Nephron progenitor cell (in vitro differentiated cells): ENCODE measurements around the gene ARHGAP12.

ENCODE experiments used
- DNase-seq: peaks from one replicate; pipeline ENCODE4 v3.0.0; 2021
- H3K27ac Mint-ChIP-seq: 2 replicates; pipeline ENCODE4 v1.8.0; 2021; ENCODE audit warnings: mild to moderate bottlenecking, moderate library complexity, mixed read lengths
- H3K27me3 Mint-ChIP-seq: 2 replicates; pipeline ENCODE4 v1.8.0; 2021; ENCODE audit warnings: mild to moderate bottlenecking, low read depth, mixed read lengths; ENCODE audit not compliant: poor library complexity
- H3K36me3 Mint-ChIP-seq: 2 replicates; pipeline ENCODE4 v1.8.0; 2021; ENCODE audit warnings: low read depth, mixed read lengths
- H3K4me1 Mint-ChIP-seq: 2 replicates; pipeline ENCODE4 v1.8.0; 2021; ENCODE audit warnings: mixed read lengths
- H3K4me3 Mint-ChIP-seq: 2 replicates; pipeline ENCODE4 v1.8.0; 2021; ENCODE audit warnings: mild to moderate bottlenecking, moderate library complexity, mixed read lengths
- H3K9me3 Mint-ChIP-seq: 2 replicates; pipeline ENCODE4 v1.8.0; 2021; ENCODE audit warnings: mild to moderate bottlenecking, moderate library complexity, mixed read lengths
- CTCF ChIP-seq: fragments of 200-600 bp; sonication (generic); IDR thresholded peaks from 2 replicates; pipeline ENCODE4 v1.5.0; 2021; ENCODE audit warnings: antibody characterized with exemption

ARHGAP12 gene

GRCh38 chr10:31886885-31887284 is 41.7 kb downstream of the ARHGAP12 start:
- no peak for DNase-seq

DNA sequence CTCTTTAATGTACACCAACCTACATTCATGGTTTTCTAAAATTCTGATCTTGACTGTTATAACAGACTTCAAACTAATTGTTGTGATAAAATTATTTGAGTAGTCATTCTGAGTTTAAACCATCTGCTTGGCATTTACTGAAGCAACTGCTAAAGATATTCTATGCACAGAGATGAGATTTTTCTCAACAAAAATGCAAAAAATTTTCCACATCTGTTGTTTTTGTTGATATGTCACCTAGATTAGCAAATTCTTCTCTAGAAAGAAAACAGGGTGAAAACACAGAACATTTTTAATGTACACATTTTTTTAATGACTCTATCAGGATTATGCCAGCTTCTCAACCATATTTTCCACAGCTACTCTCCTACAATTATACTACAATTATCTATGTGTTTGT is 42.7 kb downstream of the ARHGAP12 start:
- peaks cover 45% of the 10 kb centered on the region for H3K36me3 Mint-ChIP-seq
- no peak overlapping the region for H3K4me3 Mint-ChIP-seq
- no peak for DNase-seq
- H3K27ac Mint-ChIP-seq = no peak overlapping the region
- no peaks in the 10 kb centered on the region for H3K9me3 Mint-ChIP-seq
- TF ChIP-seq CTCF = no peak
- peaks cover 4% of the 10 kb centered on the region for H3K4me1 Mint-ChIP-seq
- no peaks in the 10 kb centered on the region for H3K27me3 Mint-ChIP-seq

More at GRCh38 chr10:31886885-31887284, 41.7 kb downstream of the ARHGAP12 start:
- Mint-ChIP-seq H3K4me1 (peaks cover 4% of the 10 kb centered on the region), H3K27ac (no peak overlapping the region), H3K9me3 (peaks cover 7% of the 10 kb centered on the region), H3K27me3 (no peaks in the 10 kb centered on the region), H3K36me3 (peaks cover 48% of the 10 kb centered on the region), H3K4me3 (no peak overlapping the region)
- TF ChIP-seq CTCF = no peak

- peak overlapping the region; percentile 71 for H3K27ac Mint-ChIP-seq
Observed at GRCh38 chr10:31884386-31884785, 44.2 kb downstream of the ARHGAP12 start.

DNA sequence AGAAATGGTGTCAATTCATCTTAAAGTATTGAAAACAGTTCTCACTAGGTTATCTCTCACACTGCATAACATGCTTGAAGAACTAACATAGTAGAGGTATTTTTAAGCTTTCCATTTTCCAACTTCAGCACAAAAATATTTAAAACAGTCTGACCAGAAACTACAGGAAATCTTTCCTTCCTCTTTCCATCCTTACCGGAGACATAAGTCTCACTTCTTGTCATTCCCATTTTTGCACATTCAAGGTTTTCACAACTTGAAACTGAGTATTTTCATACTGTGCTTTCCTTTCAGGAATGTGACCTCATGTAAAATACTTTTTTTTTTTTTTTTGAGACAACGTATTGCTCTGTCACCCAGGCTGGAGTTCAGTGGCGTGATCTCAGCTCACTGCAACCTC is 45.2 kb downstream of the ARHGAP12 start:
- no peak for TF ChIP-seq CTCF
- Mint-ChIP-seq H3K27ac (no peak overlapping the region), H3K27me3 (no peaks in the 10 kb centered on the region), H3K36me3 (peaks cover 47% of the 10 kb centered on the region), H3K9me3 (no peaks in the 10 kb centered on the region), H3K4me1 (peaks cover 4% of the 10 kb centered on the region), H3K4me3 (no peak overlapping the region)
- no peak for DNase-seq

More at GRCh38 chr10:31884386-31884785, 44.2 kb downstream of the ARHGAP12 start:
- Mint-ChIP-seq H3K4me1 (peaks cover 4% of the 10 kb centered on the region), H3K9me3 (no peaks in the 10 kb centered on the region), H3K27me3 (no peaks in the 10 kb centered on the region), H3K4me3 (no peak overlapping the region), H3K36me3 (peaks cover 50% of the 10 kb centered on the region)
- DNase-seq = no peak
- no peak for TF ChIP-seq CTCF

- Mint-ChIP-seq H3K9me3 (no peaks in the 10 kb centered on the region), H3K4me3 (no peak overlapping the region), H3K27me3 (peaks cover 3% of the 10 kb centered on the region), H3K36me3 (peaks cover 18% of the 10 kb centered on the region), H3K27ac (no peak overlapping the region), H3K4me1 (peaks cover 9% of the 10 kb centered on the region)
- TF ChIP-seq CTCF = no peak
- no peak for DNase-seq
Observed at GRCh38 chr10:31878486-31878885, 50.1 kb downstream of the ARHGAP12 start.

- no peak overlapping the region for H3K4me3 Mint-ChIP-seq
- DNase-seq = no peak
- peaks cover 14% of the 10 kb centered on the region for H3K36me3 Mint-ChIP-seq
- peaks cover 9% of the 10 kb centered on the region for H3K4me1 Mint-ChIP-seq
- H3K27ac Mint-ChIP-seq = peak overlapping the region; percentile 32
- no peaks in the 10 kb centered on the region for H3K9me3 Mint-ChIP-seq
- TF ChIP-seq CTCF = no peak
- peaks cover 3% of the 10 kb centered on the region for H3K27me3 Mint-ChIP-seq
Observed at GRCh38 chr10:31876652-31877352, 51.8 kb downstream of the ARHGAP12 start.
